Coronary artery (tissue), 2 donors: ENCODE data around the gene C9orf85.
"Not testable (repeated sequence)": the region's sequence is repeated elsewhere in the genome, so short reads cannot be mapped to it uniquely, and the experiment has no call there.

Experiments used
- DNase-seq: peaks from one replicate; pipeline ENCODE4 v3.0.0-alpha.2; 2017; ENCODE audit warnings: low spot score
- H3K27ac ChIP-seq, 2 donors: fragments of 200-600 bp; sonication (generic); one replicate each; pipeline ENCODE4 v1.5.1; 2016 to 2019
- H3K4me3 ChIP-seq: fragments of 200-600 bp; sonication (generic); 2 replicates; pipeline ENCODE4 v1.5.1; 2016; ENCODE audit warnings: mild to moderate bottlenecking, moderate library complexity
- TF ChIP-seq, protein P1 (sequence below): fragments of 200-600 bp; sonication (generic); IDR thresholded peaks from one replicate; pipeline ENCODE4 v1.5.1; 2019; ENCODE audit warnings: antibody characterized with exemption

The C9orf85 gene

GRCh38 chr9:71891557-71892189 lies 19.8 kb upstream of the C9orf85 start:
- Histone ChIP-seq H3K4me3 (no peak overlapping the region), H3K27ac (no peak overlapping the region)
- TF ChIP-seq, protein P1, sequence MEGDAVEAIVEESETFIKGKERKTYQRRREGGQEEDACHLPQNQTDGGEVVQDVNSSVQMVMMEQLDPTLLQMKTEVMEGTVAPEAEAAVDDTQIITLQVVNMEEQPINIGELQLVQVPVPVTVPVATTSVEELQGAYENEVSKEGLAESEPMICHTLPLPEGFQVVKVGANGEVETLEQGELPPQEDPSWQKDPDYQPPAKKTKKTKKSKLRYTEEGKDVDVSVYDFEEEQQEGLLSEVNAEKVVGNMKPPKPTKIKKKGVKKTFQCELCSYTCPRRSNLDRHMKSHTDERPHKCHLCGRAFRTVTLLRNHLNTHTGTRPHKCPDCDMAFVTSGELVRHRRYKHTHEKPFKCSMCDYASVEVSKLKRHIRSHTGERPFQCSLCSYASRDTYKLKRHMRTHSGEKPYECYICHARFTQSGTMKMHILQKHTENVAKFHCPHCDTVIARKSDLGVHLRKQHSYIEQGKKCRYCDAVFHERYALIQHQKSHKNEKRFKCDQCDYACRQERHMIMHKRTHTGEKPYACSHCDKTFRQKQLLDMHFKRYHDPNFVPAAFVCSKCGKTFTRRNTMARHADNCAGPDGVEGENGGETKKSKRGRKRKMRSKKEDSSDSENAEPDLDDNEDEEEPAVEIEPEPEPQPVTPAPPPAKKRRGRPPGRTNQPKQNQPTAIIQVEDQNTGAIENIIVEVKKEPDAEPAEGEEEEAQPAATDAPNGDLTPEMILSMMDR = no peak
- no peak for DNase-seq

DNA sequence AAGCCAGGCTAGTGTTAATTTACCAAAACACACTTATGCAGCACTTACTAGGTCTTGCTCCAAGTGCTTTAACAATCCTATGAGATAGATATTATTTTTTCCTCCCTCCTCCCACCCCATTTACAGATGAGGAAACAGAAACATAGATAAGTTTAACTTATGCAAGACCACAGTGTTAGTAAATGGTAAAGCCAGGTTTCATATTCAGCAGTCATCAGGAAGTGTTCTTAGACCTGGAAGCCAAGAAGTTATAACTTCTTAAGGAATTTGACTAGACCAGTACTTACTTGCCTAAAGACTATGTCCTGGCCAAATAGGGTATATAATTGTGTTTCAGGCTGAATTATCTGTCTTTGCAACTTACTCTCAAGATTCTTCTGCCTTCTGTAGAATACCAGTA lies 16.3 kb upstream of the C9orf85 start:
- H3K27ac ChIP-seq = no peak overlapping the region
- no peak for DNase-seq
- TF ChIP-seq, protein P1 = no peak

DNA sequence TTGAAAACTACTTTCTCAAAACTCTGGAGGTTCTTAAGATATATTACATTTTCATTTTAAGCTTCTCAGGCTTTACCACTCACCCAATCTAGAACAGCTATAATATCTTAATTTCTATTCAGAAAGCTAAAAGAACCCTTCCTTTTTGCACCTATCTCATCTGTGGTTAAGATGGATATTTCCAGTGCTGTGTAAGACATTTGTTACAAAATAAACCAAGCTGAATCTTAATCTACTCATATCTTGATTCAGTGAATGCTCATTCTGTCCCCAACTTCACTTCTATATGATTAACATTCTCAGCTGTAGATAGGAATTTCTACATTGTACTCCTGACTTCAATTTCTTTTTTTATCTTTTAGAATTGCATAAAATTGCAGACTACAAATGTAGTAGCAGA lies 15.5 kb upstream of the C9orf85 start:
- no peak for DNase-seq
- H3K27ac ChIP-seq = no peak overlapping the region
- H3K4me3 ChIP-seq = no peak overlapping the region
- TF ChIP-seq, protein P1 = no peak

More for the DNA sequence above, 16.3 kb upstream of the C9orf85 start:
- H3K4me3 ChIP-seq = no peak overlapping the region

- TF ChIP-seq, protein P1 = no peak
- Histone ChIP-seq H3K4me3 (no peak overlapping the region), H3K27ac (no peak overlapping the region)
- no peak for DNase-seq
Measured at GRCh38 chr9:71896761-71897160, 14.7 kb upstream of the C9orf85 start.

DNA sequence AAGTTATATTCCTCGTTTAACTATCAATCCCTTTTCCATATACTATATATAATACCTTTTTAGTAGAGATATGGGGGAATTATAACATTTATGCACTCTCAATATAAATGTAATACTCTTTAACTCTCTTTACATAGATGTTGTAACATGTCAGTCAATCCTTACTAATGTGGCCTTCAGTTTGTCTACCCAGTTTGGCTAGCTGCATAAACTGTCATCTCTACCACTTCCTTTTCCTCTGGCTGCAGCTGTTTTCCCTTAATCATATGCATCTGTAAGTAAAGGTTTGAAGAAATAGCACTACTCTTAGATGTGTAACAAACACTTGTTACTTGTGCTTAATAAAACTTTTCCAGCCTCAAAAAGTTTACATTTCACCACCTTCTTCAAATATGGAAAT lies 13.9 kb upstream of the C9orf85 start:
- TF ChIP-seq, protein P1 = no peak
- H3K4me3 ChIP-seq = no peak overlapping the region
- H3K27ac ChIP-seq = no peak overlapping the region
- DNase-seq = no peak

- H3K4me3 ChIP-seq, DNase-seq, H3K27ac ChIP-seq: not testable (repeated sequence)
Measured at GRCh38 chr9:71898756-71899155, 12.7 kb upstream of the C9orf85 start.

GRCh38 chr9:71901695-71902597 lies 9.5 kb upstream of the C9orf85 start:
- DNase-seq = no peak
- TF ChIP-seq, protein P1 = no peak
- H3K27ac ChIP-seq = no peak overlapping the region
- H3K4me3 ChIP-seq = no peak overlapping the region
